ENCODE results near the gene AGTPBP1.

- TF ChIP-seq CTCF (IDR thresholded peaks at IDR 0.05) = no peak
- TF ChIP-seq POLR2A (IDR thresholded peaks at IDR 0.05) = no peak
- TF ChIP-seq EP300 (IDR thresholded peaks at IDR 0.05) = no peak
Observed at GRCh38 chr9:85630676-85631075, 111.1 kb downstream of the AGTPBP1 start.
